Stimulated activated CD4-positive, alpha-beta T cell treated with anti-CD3 and anti-CD28 coated beads, Interleukin-15, amount 100 ng/mL, for 48 hours (primary cell): ENCODE measurements around the gene PTPRC.
"Not testable (repeated sequence)": the region's sequence is repeated elsewhere in the genome, so short reads cannot be mapped to it uniquely, and the experiment has no call there.

Source experiments
- DNase-seq, 2 donors: peaks; one replicate each; pipeline ENCODE4 v3.0.0-alpha.2; 2020; ENCODE audit warnings: low read depth in 2 of 2

PTPRC gene

GRCh38 chr1:198638894-198639635 is at the start of gene PTPRC:
PTPRC (plus strand) TSS chr1:198639040; CDS start chr1:198639269, 229 bp downstream.
- no peak for DNase-seq

GRCh38 chr1:198590454-198590853 is 48.4 kb upstream of the PTPRC start:
- no peak for DNase-seq

GRCh38 chr1:198595765-198596164 is 43.1 kb upstream of the PTPRC start:
- no peak for DNase-seq

- DNase-seq, result no peak
These were observed 41.0 kb upstream of the PTPRC start for GRCh38 chr1:198597690-198598430.

GRCh38 chr1:198598796-198599321 is 40.0 kb upstream of the PTPRC start:
- DNase-seq, result no peak

- DNase-seq, result no peak
These were observed 39.1 kb upstream of the PTPRC start for GRCh38 chr1:198599749-198600148.

- DNase-seq, result no peak
These were observed 37.9 kb upstream of the PTPRC start for GRCh38 chr1:198600906-198601305.

GRCh38 chr1:198601310-198601709 is 37.5 kb upstream of the PTPRC start:
- not testable (repeated sequence) for DNase-seq

GRCh38 chr1:198601936-198602889 is 36.6 kb upstream of the PTPRC start:
- peak in 1 of 2 donors; percentile 30 for DNase-seq

GRCh38 chr1:198604975-198605374 is 33.9 kb upstream of the PTPRC start:
- DNase-seq, result no peak

- DNase-seq, result no peak
These were observed 33.4 kb upstream of the PTPRC start for GRCh38 chr1:198605406-198605805.

- DNase-seq, result no peak
These were observed 32.8 kb upstream of the PTPRC start for GRCh38 chr1:198606020-198606438.

- no peak for DNase-seq
These were observed 31.1 kb upstream of the PTPRC start for GRCh38 chr1:198607714-198608113.

GRCh38 chr1:198610362-198610761 is 28.5 kb upstream of the PTPRC start:
- DNase-seq, result no peak

GRCh38 chr1:198611219-198611618 is 27.6 kb upstream of the PTPRC start:
- no peak for DNase-seq

- no peak for DNase-seq
These were observed 26.2 kb upstream of the PTPRC start for GRCh38 chr1:198612471-198613260.

- DNase-seq, result no peak
These were observed 21.4 kb upstream of the PTPRC start for GRCh38 chr1:198617406-198617805.

- DNase-seq, result no peak
These were observed 19.3 kb upstream of the PTPRC start for GRCh38 chr1:198619375-198620140.

GRCh38 chr1:198620218-198620617 is 18.6 kb upstream of the PTPRC start:
- DNase-seq, result no peak
